Fibroblast of villous mesenchyme (primary cell): Measurements from ENCODE around the gene TMEM120B. TPM values are rescaled to one million over a fixed set of nuclear protein-coding genes. Genes with fewer than 3 reads are reported as not detected.
A peak's percentile ranks its signal among the peaks of the same experiment; 100 is the strongest.
"Not testable (repeated sequence)": the region's sequence is repeated elsewhere in the genome, so short reads cannot be mapped to it uniquely, and the experiment has no call there.

Experiments
- DNase-seq: peaks from one replicate; pipeline ENCODE4 v3.0.0-alpha.2; 2010; ENCODE audit warnings: low read depth
- H3K4me3 ChIP-seq: 2 replicates; pipeline ENCODE4 v1.5.1; 2011; ENCODE audit warnings: low read depth, mild to moderate bottlenecking, low read length
- total RNA-seq: library from RNA; depleted of rRNA; stranded (reverse); fragments of >200 nt; gene quantifications from 2 replicates; pipeline ENCODE4 v1.2.3, GENCODE V29; 2012
- TF ChIP-seq, protein P1 (sequence below): IDR thresholded peaks from 2 replicates; pipeline ENCODE4 v1.5.1; 2012; ENCODE audit warnings: low read depth, mild to moderate bottlenecking, low read length; ENCODE audit not compliant: insufficient read depth

The TMEM120B gene
- total RNA-seq, 1 donor, result 16.4 TPM

GRCh38 chr12:121788176-121788818 is 75.7 kb downstream of the TMEM120B start:
- no peak for DNase-seq
- TF ChIP-seq, protein P1, sequence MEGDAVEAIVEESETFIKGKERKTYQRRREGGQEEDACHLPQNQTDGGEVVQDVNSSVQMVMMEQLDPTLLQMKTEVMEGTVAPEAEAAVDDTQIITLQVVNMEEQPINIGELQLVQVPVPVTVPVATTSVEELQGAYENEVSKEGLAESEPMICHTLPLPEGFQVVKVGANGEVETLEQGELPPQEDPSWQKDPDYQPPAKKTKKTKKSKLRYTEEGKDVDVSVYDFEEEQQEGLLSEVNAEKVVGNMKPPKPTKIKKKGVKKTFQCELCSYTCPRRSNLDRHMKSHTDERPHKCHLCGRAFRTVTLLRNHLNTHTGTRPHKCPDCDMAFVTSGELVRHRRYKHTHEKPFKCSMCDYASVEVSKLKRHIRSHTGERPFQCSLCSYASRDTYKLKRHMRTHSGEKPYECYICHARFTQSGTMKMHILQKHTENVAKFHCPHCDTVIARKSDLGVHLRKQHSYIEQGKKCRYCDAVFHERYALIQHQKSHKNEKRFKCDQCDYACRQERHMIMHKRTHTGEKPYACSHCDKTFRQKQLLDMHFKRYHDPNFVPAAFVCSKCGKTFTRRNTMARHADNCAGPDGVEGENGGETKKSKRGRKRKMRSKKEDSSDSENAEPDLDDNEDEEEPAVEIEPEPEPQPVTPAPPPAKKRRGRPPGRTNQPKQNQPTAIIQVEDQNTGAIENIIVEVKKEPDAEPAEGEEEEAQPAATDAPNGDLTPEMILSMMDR, result no peak
- no peak overlapping the region for H3K4me3 ChIP-seq

GRCh38 chr12:121789233-121789781 is 76.8 kb downstream of the TMEM120B start:
- H3K4me3 ChIP-seq, result no peak overlapping the region
- DNase-seq, result no peak
- TF ChIP-seq, protein P1, result no peak

GRCh38 chr12:121789800-121790728 is 77.5 kb downstream of the TMEM120B start:
- DNase-seq, result peak; percentile 33
- TF ChIP-seq, protein P1, result no peak
- no peak overlapping the region for H3K4me3 ChIP-seq

DNA sequence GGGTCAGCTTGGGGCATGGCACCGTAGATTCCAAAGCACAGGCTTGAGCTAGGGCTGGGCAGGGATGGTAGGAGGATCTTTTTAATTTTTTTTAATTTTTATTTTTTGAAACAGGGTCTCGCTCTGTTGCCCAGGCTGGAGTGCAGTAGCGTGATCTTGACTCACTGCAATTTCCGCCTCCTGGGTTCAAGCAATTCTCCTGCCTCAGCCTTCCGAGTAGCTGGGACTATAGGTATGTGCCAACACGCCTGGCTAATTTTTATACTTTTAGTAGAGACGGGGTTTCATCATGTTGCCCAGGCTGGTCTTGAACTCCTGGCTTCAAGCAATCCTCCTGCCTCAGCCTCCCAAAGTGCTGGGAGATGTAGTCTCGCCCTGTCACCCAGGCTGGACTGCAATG is 78.2 kb downstream of the TMEM120B start:
- not testable (repeated sequence) for H3K4me3 ChIP-seq, DNase-seq

DNA sequence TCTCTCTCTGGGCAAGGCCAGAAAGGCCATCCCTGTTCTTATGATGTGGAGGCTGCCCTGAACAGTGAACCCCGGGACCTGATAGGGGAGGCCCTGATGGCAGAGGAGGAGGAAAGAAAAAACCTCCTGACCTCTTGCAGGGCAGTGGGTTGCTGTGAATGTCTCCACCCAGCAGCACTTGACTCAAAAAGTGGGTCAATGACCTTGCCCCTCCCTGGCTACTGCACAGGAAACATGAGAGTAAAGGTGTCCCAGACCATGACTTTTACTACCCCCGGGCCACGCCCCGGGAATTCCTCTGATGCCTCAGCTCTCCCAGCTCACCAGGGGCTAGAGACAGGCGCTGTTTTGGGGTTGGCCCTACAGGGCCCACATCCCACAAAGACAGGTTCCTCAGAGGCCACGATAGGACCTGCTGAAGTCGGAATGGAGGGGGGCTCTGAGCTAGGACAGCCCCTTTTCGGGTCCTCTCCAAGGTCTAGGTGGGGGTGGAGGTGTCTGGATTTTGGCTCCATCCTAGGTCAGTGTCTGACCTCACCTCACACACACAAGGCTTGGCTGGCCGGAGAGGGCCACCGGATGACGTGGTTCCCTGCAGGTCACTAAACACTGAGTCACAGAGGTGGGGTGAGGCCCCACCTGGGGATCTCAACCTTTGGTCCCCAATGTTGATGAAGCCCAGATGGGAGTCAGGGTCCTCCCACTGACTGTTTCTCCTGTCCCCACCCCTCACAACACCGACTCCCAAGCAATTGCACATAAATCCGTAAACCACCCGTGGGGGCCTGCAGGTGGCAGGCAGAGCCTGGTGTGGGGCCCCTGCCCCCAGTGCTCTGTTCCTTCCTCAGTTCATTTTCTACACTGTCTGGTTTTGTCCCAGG is 79.4 kb downstream of the TMEM120B start:
- DNase-seq, result no peak
- TF ChIP-seq, protein P1, result no peak
- no peak overlapping the region for H3K4me3 ChIP-seq

GRCh38 chr12:121792607-121793439 is 80.3 kb downstream of the TMEM120B start:
- peak overlapping the region; percentile 68 for H3K4me3 ChIP-seq

More at GRCh38 chr12:121792607-121793439, 80.3 kb downstream of the TMEM120B start:
- TF ChIP-seq, protein P1, result no peak
- DNase-seq, result no peak
